ENCODE measurements around the gene E4F1. TPM values are rescaled to one million over a fixed set of nuclear protein-coding genes. Genes with fewer than 3 reads are reported as not detected.

Gene E4F1
- total RNA-seq, 1 experiment from 2014 or later = 34.4 TPM

DNA sequence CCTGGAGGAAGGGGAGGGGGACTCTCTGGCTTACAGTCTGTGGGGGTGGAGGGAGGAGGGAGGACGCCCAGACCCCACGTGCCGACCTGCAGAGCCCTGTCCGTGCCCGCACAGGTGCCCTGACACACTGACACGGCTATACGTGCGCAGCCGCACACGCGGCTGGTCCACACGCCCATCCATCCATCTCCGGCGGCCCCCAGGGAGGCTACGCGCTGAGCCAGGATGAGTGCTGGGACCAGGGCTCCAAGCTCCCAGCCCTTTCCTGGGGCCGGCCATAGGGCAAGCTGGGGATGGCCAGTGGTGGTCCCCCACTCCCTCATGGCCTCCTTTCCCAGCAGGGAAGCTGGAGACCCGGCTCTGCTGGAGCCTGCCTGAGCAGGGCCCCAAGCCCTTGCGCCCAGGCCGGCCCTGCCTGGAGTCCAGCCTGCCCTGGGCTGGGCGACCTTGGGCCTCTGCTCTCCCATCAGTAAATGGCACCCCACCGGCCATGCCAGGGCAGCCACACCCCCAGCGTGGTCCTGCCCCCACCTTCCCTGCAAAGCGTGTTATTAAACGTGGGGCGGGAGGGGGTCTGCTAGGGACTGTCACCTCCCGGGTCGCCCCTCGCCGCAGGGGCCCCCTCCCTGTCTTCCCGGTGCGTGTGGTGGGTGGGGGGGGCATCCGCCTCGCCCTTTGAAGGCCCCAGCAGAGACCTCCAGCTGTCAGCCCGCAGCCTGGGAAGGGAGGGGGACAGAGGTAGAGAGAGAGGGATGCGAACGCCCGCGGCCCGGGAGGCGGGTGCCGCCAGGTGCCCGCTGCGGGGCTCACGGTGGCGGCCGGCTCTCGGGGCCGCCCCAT lies 27.8 kb upstream of the E4F1 start:
- CTCF ChIA-PET = interaction anchor here (0.5 to 3.5 kb wide), 51 partner anchors 8 to 356 kb away, joined by 3 to 62 read pairs (median 4); partner anchors contain the start of genes AMDHD2, BRICD5, CCNF and CEMP1
- Mint-ChIP-seq H3K4me1 (peaks cover 4% of the 10 kb centered on the region; the same call in 1 of the 2 replicates), H3K36me3 (no peaks in the 10 kb centered on the region), H3K4me3 (peak overlapping the region; percentile 66), H3K27ac (no peak overlapping the region), H3K27me3 (ENCODE audit: low read depth) (peaks cover 34% of the 10 kb centered on the region), H3K9me3 (no peaks in the 10 kb centered on the region)
- no peak for DNase-seq (ENCODE audit: low spot score)
- peak; percentile 21 for ATAC-seq
- TF ChIP-seq ZNF416 (CRISPR knock-in tag; IDR thresholded peaks at IDR 0.05) = 0 out of 2 replicates have a peak, but pooled peaks have one; percentile 20
- TF ChIP-seq, protein P1, sequence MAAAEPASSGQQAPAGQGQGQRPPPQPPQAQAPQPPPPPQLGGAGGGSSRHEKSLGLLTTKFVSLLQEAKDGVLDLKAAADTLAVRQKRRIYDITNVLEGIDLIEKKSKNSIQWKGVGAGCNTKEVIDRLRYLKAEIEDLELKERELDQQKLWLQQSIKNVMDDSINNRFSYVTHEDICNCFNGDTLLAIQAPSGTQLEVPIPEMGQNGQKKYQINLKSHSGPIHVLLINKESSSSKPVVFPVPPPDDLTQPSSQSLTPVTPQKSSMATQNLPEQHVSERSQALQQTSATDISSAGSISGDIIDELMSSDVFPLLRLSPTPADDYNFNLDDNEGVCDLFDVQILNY (CRISPR knock-in tag; IDR thresholded peaks at IDR 0.05) = no peak
- POLR2A ChIA-PET = interaction anchor here (0.6 to 1.9 kb wide), 4 partner anchors 15 to 56 kb away, joined by 3 to 12 read pairs (median 4); partner anchors contain the start of genes BRICD5, ECI1 and PGP

DNA sequence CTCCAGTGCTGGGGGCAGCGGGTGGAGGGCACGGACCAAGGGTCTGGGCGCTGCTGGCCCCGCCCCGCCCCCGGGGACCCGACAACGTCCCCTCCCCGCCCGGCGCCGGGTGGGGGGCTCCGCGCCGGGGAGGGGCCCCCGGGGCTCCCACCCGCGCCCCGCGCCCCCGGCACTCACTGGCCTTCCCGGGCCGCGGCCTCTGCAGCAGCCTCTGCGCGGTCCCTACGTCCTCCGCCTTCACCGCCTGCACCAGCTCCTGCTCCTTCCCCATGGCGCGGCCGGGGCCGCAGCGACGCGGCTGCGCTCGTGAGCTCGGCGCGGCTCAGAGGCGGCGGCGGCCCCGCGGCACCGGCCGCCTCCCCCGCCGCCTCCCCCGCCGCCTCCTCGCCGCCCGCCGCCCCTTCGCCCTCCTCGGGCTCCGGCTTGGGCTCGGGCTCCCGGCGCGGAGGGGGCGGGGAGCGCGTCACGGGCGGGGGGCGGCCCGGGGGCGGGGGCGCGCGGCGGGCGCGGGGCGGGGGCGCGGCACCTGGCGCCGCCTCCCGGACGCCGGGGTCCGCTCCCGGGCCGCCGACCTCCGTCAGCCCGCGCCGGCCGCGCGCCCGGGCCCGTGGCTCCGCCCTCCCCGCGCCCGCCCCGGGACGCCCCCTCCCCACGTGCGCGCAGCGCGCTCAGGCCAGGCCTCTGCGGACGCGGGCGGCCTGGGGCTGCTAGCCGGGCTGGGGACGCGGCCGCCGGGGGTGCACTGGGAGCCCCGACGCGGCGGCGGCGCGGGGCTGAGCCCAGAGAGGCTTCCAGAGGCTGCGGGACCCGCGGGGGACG lies 27.0 kb upstream of the E4F1 start, which contains the start of gene CASKIN1:
Gene CASKIN1 (minus strand): TSS at position 444 of the 819 bp plus-strand sequence. CDS start 173 bp downstream, at position 271.
- ATAC-seq (peak; percentile 34), DNase-seq (ENCODE audit: low spot score) (no peak)
- Mint-ChIP-seq H3K4me3 (peak within 1 kb of the TSS; percentile 66), H3K4me1 (peaks cover 4% of the 10 kb centered on the region; the same call in 1 of the 2 replicates), H3K27me3 (ENCODE audit: low read depth) (peaks cover 39% of the 10 kb centered on the region), H3K9me3 (no peaks in the 10 kb centered on the region), H3K27ac (no peak within 1 kb of the TSS), H3K36me3 (no peaks in the 10 kb centered on the region)
- CTCF ChIA-PET = interaction anchor here (0.6 to 3.5 kb wide), 12 partner anchors 7 to 355 kb away, joined by 3 to 62 read pairs (median 12); partner anchors contain the start of genes DNASE1L2, E4F1, ECI1 and MLST8
- TF ChIP-seq MYBL2 (CRISPR knock-in tag; IDR thresholded peaks at IDR 0.05) (no peak), FOXK1 (CRISPR knock-in tag; IDR thresholded peaks at IDR 0.05) (no peak), NR3C1 (CRISPR knock-in tag; conservative IDR thresholded peaks at IDR 0.05; ENCODE audit: low read depth) (no peak), SP1 (CRISPR knock-in tag; conservative IDR thresholded peaks at IDR 0.05) (0 out of 2 replicates have a peak, but pooled peaks have one; percentile 26), ZNF219 (CRISPR knock-in tag; IDR thresholded peaks at IDR 0.05; ENCODE audit: borderline replicate concordance) (no peak), ETV6 (CRISPR knock-in tag; IDR thresholded peaks at IDR 0.05) (no peak), TP53 (CRISPR knock-in tag; IDR thresholded peaks at IDR 0.05) (no peak), ZNF317 (CRISPR knock-in tag; IDR thresholded peaks at IDR 0.05; ENCODE audit: borderline replicate concordance, low read depth) (no peak)
- TF ChIP-seq, protein P2, sequence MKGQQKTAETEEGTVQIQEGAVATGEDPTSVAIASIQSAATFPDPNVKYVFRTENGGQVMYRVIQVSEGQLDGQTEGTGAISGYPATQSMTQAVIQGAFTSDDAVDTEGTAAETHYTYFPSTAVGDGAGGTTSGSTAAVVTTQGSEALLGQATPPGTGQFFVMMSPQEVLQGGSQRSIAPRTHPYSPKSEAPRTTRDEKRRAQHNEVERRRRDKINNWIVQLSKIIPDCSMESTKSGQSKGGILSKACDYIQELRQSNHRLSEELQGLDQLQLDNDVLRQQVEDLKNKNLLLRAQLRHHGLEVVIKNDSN (CRISPR knock-in tag; IDR thresholded peaks at IDR 0.05) = no peak
- TF ChIP-seq, protein P3, sequence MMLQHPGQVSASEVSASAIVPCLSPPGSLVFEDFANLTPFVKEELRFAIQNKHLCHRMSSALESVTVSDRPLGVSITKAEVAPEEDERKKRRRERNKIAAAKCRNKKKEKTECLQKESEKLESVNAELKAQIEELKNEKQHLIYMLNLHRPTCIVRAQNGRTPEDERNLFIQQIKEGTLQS (CRISPR knock-in tag; conservative IDR thresholded peaks at IDR 0.05) = no peak
- TF ChIP-seq, protein P4, sequence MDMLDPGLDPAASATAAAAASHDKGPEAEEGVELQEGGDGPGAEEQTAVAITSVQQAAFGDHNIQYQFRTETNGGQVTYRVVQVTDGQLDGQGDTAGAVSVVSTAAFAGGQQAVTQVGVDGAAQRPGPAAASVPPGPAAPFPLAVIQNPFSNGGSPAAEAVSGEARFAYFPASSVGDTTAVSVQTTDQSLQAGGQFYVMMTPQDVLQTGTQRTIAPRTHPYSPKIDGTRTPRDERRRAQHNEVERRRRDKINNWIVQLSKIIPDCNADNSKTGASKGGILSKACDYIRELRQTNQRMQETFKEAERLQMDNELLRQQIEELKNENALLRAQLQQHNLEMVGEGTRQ (CRISPR knock-in tag; IDR thresholded peaks at IDR 0.05) = peak; percentile 43
- POLR2A ChIA-PET = interaction anchor here (0.6 to 1.9 kb wide), 2 partner anchors 15 to 41 kb away, joined by 3 to 5 read pairs; partner anchors contain the start of gene BRICD5

DNA sequence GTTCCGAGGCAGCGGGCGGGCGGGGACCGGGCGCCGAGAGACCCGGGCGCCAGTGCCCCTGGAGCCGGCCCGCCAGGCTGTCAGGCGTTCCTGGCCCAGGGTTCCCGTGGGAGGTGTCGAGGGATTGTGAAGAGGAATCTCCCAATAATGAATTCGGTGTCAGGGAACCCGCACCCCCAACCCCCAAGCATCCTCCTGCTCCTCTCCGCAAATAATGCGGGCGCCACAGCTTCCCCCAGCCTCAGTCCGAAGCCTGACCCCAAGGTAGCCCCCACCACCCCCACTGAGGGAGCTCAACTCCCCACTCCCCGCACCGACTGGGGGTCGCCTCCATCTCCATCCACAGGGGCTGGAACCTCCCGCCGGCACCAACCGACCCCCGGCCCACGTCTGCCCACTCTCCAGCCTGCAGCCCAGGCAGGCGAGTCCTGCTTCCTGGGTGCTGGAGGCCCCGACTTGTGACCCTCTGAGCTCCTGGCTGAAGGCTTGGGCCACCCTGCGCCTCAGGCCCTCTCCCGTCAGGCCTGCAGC lies 26.3 kb upstream of the E4F1 start:
- H3K27me3 Mint-ChIP-seq (ENCODE audit: low read depth) = peaks cover 45% of the 10 kb centered on the region
- H3K4me3 Mint-ChIP-seq = peak overlapping the region; percentile 59
- ChIA-PET CTCF (interaction anchor here (0.7 to 3.5 kb wide), 4 partner anchors 18 to 193 kb away, joined by 3 to 30 read pairs (median 9); partner anchors contain the start of gene PGP), POLR2A (interaction anchor here (1.0 kb wide), 1 partner anchor 14 kb away, joined by 3 read pairs; the partner anchor contains the start of gene BRICD5)
- no peak for ATAC-seq
- DNase-seq (ENCODE audit: low spot score) = no peak
- H3K36me3 Mint-ChIP-seq = no peaks in the 10 kb centered on the region
- H3K4me1 Mint-ChIP-seq = peaks cover 4% of the 10 kb centered on the region; the same call in 1 of the 2 replicates
- H3K9me3 Mint-ChIP-seq = no peaks in the 10 kb centered on the region
- H3K27ac Mint-ChIP-seq = no peak overlapping the region
- TF ChIP-seq, protein P5, sequence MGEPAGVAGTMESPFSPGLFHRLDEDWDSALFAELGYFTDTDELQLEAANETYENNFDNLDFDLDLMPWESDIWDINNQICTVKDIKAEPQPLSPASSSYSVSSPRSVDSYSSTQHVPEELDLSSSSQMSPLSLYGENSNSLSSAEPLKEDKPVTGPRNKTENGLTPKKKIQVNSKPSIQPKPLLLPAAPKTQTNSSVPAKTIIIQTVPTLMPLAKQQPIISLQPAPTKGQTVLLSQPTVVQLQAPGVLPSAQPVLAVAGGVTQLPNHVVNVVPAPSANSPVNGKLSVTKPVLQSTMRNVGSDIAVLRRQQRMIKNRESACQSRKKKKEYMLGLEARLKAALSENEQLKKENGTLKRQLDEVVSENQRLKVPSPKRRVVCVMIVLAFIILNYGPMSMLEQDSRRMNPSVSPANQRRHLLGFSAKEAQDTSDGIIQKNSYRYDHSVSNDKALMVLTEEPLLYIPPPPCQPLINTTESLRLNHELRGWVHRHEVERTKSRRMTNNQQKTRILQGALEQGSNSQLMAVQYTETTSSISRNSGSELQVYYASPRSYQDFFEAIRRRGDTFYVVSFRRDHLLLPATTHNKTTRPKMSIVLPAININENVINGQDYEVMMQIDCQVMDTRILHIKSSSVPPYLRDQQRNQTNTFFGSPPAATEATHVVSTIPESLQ (CRISPR knock-in tag; IDR thresholded peaks at IDR 0.05) = no peak
- TF ChIP-seq, protein P6, sequence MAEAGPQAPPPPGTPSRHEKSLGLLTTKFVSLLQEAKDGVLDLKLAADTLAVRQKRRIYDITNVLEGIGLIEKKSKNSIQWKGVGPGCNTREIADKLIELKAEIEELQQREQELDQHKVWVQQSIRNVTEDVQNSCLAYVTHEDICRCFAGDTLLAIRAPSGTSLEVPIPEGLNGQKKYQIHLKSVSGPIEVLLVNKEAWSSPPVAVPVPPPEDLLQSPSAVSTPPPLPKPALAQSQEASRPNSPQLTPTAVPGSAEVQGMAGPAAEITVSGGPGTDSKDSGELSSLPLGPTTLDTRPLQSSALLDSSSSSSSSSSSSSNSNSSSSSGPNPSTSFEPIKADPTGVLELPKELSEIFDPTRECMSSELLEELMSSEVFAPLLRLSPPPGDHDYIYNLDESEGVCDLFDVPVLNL (CRISPR knock-in tag; IDR thresholded peaks at IDR 0.05; ENCODE audit: borderline replicate concordance, low read depth) = no peak
- TF ChIP-seq, protein P7, sequence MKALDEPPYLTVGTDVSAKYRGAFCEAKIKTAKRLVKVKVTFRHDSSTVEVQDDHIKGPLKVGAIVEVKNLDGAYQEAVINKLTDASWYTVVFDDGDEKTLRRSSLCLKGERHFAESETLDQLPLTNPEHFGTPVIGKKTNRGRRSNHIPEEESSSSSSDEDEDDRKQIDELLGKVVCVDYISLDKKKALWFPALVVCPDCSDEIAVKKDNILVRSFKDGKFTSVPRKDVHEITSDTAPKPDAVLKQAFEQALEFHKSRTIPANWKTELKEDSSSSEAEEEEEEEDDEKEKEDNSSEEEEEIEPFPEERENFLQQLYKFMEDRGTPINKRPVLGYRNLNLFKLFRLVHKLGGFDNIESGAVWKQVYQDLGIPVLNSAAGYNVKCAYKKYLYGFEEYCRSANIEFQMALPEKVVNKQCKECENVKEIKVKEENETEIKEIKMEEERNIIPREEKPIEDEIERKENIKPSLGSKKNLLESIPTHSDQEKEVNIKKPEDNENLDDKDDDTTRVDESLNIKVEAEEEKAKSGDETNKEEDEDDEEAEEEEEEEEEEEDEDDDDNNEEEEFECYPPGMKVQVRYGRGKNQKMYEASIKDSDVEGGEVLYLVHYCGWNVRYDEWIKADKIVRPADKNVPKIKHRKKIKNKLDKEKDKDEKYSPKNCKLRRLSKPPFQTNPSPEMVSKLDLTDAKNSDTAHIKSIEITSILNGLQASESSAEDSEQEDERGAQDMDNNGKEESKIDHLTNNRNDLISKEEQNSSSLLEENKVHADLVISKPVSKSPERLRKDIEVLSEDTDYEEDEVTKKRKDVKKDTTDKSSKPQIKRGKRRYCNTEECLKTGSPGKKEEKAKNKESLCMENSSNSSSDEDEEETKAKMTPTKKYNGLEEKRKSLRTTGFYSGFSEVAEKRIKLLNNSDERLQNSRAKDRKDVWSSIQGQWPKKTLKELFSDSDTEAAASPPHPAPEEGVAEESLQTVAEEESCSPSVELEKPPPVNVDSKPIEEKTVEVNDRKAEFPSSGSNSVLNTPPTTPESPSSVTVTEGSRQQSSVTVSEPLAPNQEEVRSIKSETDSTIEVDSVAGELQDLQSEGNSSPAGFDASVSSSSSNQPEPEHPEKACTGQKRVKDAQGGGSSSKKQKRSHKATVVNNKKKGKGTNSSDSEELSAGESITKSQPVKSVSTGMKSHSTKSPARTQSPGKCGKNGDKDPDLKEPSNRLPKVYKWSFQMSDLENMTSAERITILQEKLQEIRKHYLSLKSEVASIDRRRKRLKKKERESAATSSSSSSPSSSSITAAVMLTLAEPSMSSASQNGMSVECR (CRISPR knock-in tag; IDR thresholded peaks at IDR 0.05; ENCODE audit: borderline replicate concordance) = no peak
